SK-N-SH treated with all-trans-retinoic acid at 6 μM for 48 hours (cell line): ENCODE results near the gene SACS.
"Not testable (repeated sequence)": the region's sequence is repeated elsewhere in the genome, so short reads cannot be mapped to it uniquely, and the experiment has no call there.

Experiments
- ATAC-seq: fragments of 200-7000 bp; cut with Tn5 transposase; 3 replicates; pipeline ENCODE4 v1.9.1; 2020; ENCODE audit warnings: mild to moderate bottlenecking, moderate library complexity
- ARNTL ChIP-seq: fragments of 450-650 bp; formaldehyde crosslinking; IDR thresholded peaks from 2 replicates; pipeline ENCODE4 v1.5.0; 2020; ENCODE audit warnings: low read depth, mild to moderate bottlenecking, moderate library complexity, borderline replicate concordance
- BACH2 ChIP-seq: fragments of 250-450 bp; sonication (Bioruptor Pico); IDR thresholded peaks from 2 replicates; pipeline ENCODE4 v1.9.0; 2021; ENCODE audit warnings: mild to moderate bottlenecking, borderline replicate concordance
- CSDC2 ChIP-seq: fragments of 250-450 bp; sonication (Bioruptor Pico); IDR thresholded peaks from 2 replicates; pipeline ENCODE4 v1.5.0; 2020; ENCODE audit warnings: mild to moderate bottlenecking, moderate library complexity
- CSRNP3 ChIP-seq: fragments of 250-450 bp; sonication (Bioruptor Pico); IDR thresholded peaks from 2 replicates; pipeline ENCODE4 v1.5.1; 2021; ENCODE audit warnings: mild to moderate bottlenecking, moderate library complexity
- ESRRG ChIP-seq: fragments of 250-450 bp; sonication (Bioruptor Pico); IDR thresholded peaks from 2 replicates; pipeline ENCODE4 v1.6.1; 2021; ENCODE audit warnings: mild to moderate bottlenecking
- GLIS3 ChIP-seq: fragments of 250-450 bp; sonication (Bioruptor Pico); IDR thresholded peaks from 2 replicates; pipeline ENCODE4 v1.5.0; 2020; ENCODE audit warnings: mild to moderate bottlenecking, moderate library complexity
- ISL1 ChIP-seq: fragments of 250-450 bp; sonication (Bioruptor Pico); IDR thresholded peaks from 2 replicates; pipeline ENCODE4 v2.1.2; 2022; ENCODE audit warnings: mild to moderate bottlenecking, moderate library complexity
- POU6F1 ChIP-seq: fragments of 250-450 bp; sonication (Bioruptor Pico); IDR thresholded peaks from 2 replicates; pipeline ENCODE4 v1.8.0; 2021; ENCODE audit warnings: low read depth, mild to moderate bottlenecking, moderate library complexity, borderline replicate concordance
- PPARA ChIP-seq: fragments of 250-450 bp; sonication (Bioruptor Pico); IDR thresholded peaks from 2 replicates; pipeline ENCODE4 v1.5.0; 2020; ENCODE audit warnings: mild to moderate bottlenecking, borderline replicate concordance
- SNAI2 ChIP-seq: fragments of 250-450 bp; sonication (Bioruptor Pico); IDR thresholded peaks from 2 replicates; pipeline ENCODE4 v1.5.0; 2020; ENCODE audit warnings: mild to moderate bottlenecking, moderate library complexity
- ZC3H10 ChIP-seq: fragments of 250-450 bp; sonication (Bioruptor Pico); IDR thresholded peaks from 2 replicates; pipeline ENCODE4 v1.5.1; 2021; ENCODE audit warnings: mild to moderate bottlenecking, moderate library complexity
- ZFP30 ChIP-seq: fragments of 450-650 bp; formaldehyde crosslinking; IDR thresholded peaks from 2 replicates; pipeline ENCODE4 v1.5.0; 2022; ENCODE audit warnings: mild to moderate bottlenecking, moderate library complexity
- ZNF565 ChIP-seq: fragments of 450-650 bp; formaldehyde crosslinking; conservative IDR thresholded peaks from 2 replicates; pipeline ENCODE4 v1.5.0; 2020; ENCODE audit warnings: low read depth, mild to moderate bottlenecking, moderate library complexity
- ZNF8 ChIP-seq: fragments of 450-650 bp; formaldehyde crosslinking; IDR thresholded peaks from 2 replicates; pipeline ENCODE4 v1.5.0; 2020; ENCODE audit warnings: mild to moderate bottlenecking, moderate library complexity
- TF ChIP-seq, protein P1 (sequence below): fragments of 250-450 bp; sonication (Bioruptor Pico); IDR thresholded peaks from 2 replicates; pipeline ENCODE4 v1.5.0; 2020; ENCODE audit warnings: mild to moderate bottlenecking, moderate library complexity
- TF ChIP-seq, protein P2 (sequence below): fragments of 250-450 bp; sonication (Bioruptor Pico); IDR thresholded peaks from 2 replicates; pipeline ENCODE4 v1.8.0; 2020; ENCODE audit warnings: mild to moderate bottlenecking, moderate library complexity, borderline replicate concordance

Gene SACS

DNA sequence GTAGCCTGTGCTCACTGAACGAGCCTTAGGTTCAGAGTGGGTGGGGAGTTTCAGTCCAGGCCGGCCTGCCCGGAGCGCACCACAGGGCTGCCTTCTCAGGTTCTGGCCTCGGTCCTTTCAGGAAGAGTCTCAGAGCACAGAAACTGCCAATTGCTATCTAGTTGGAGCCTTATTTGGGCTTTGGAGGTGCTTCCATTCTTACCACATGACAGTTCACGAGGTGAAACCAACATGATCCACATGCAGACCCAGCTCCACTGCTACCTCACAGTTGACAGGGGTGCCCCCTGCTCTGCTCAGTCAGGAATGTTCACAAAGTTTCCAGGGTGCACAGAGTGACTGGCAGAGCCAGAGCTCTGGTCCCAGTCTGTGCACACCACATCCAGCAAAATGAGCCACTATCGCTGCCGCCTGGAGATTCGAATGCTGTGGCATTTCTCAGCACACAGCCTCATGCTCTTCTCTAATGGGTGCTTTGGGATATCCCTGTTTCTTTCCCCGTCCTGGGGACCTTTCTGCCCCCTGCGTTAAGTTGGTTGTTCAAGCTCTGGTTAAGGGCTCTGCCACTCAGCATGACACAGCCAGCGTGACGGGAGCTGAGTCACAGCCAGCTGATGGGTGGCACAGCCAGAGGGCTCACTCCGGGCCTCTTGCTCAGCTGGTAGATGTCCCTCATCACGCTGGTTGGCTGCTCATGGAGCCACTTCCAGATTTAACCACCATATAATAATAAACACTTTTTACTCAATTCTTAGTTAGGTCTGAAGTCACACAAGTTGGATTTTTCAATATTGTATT lies 7.5 kb upstream of the SACS start:
- TF ChIP-seq ZC3H10 (CRISPR knock-in tag) (no peak), PPARA (CRISPR knock-in tag) (no peak), CSDC2 (CRISPR knock-in tag) (no peak), ARNTL (CRISPR knock-in tag) (no peak), POU6F1 (CRISPR knock-in tag) (no peak), GLIS3 (CRISPR knock-in tag) (no peak), ZFP30 (CRISPR knock-in tag) (no peak), ESRRG (CRISPR knock-in tag) (no peak), ISL1 (CRISPR knock-in tag) (no peak)
- no peak for ATAC-seq

DNA sequence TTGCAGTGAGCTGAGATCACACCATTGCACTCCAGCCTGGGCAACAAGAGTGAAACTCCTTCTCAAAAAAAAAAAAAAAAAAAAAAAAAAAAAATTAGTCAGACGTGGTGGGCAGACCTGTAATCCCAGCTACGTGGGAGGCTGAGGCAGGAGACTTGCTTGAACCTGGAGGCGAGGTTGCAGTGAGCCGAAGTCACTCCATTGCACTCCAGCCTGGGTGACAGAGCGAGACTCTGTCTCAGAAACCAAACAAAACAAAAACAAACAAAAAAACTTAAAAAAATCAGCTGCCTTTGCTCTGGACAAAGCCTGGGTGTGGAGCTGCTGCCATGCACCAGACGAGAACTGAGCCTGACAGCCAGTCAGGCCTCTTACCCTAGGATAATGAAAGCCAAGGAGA lies 6.8 kb upstream of the SACS start:
- not testable (repeated sequence) for ATAC-seq

GRCh38 chr13:23437916-23438315 lies 4.4 kb upstream of the SACS start:
- TF ChIP-seq, protein P1, sequence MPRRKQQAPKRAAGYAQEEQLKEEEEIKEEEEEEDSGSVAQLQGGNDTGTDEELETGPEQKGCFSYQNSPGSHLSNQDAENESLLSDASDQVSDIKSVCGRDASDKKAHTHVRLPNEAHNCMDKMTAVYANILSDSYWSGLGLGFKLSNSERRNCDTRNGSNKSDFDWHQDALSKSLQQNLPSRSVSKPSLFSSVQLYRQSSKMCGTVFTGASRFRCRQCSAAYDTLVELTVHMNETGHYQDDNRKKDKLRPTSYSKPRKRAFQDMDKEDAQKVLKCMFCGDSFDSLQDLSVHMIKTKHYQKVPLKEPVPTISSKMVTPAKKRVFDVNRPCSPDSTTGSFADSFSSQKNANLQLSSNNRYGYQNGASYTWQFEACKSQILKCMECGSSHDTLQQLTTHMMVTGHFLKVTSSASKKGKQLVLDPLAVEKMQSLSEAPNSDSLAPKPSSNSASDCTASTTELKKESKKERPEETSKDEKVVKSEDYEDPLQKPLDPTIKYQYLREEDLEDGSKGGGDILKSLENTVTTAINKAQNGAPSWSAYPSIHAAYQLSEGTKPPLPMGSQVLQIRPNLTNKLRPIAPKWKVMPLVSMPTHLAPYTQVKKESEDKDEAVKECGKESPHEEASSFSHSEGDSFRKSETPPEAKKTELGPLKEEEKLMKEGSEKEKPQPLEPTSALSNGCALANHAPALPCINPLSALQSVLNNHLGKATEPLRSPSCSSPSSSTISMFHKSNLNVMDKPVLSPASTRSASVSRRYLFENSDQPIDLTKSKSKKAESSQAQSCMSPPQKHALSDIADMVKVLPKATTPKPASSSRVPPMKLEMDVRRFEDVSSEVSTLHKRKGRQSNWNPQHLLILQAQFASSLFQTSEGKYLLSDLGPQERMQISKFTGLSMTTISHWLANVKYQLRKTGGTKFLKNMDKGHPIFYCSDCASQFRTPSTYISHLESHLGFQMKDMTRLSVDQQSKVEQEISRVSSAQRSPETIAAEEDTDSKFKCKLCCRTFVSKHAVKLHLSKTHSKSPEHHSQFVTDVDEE (CRISPR knock-in tag): no peak
- TF ChIP-seq ESRRG (CRISPR knock-in tag): no peak
- TF ChIP-seq POU6F1 (CRISPR knock-in tag): no peak
- no peak for TF ChIP-seq ZC3H10 (CRISPR knock-in tag)
- no peak for TF ChIP-seq ZNF565
- no peak for TF ChIP-seq ISL1 (CRISPR knock-in tag)
- no peak for TF ChIP-seq PPARA (CRISPR knock-in tag)
- TF ChIP-seq ZNF8 (CRISPR knock-in tag): no peak
- TF ChIP-seq, protein P2, sequence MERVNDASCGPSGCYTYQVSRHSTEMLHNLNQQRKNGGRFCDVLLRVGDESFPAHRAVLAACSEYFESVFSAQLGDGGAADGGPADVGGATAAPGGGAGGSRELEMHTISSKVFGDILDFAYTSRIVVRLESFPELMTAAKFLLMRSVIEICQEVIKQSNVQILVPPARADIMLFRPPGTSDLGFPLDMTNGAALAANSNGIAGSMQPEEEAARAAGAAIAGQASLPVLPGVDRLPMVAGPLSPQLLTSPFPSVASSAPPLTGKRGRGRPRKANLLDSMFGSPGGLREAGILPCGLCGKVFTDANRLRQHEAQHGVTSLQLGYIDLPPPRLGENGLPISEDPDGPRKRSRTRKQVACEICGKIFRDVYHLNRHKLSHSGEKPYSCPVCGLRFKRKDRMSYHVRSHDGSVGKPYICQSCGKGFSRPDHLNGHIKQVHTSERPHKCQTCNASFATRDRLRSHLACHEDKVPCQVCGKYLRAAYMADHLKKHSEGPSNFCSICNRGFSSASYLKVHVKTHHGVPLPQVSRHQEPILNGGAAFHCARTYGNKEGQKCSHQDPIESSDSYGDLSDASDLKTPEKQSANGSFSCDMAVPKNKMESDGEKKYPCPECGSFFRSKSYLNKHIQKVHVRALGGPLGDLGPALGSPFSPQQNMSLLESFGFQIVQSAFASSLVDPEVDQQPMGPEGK (CRISPR knock-in tag): no peak
- no peak for TF ChIP-seq ARNTL (CRISPR knock-in tag)
- TF ChIP-seq BACH2: no peak
- no peak for ATAC-seq

DNA sequence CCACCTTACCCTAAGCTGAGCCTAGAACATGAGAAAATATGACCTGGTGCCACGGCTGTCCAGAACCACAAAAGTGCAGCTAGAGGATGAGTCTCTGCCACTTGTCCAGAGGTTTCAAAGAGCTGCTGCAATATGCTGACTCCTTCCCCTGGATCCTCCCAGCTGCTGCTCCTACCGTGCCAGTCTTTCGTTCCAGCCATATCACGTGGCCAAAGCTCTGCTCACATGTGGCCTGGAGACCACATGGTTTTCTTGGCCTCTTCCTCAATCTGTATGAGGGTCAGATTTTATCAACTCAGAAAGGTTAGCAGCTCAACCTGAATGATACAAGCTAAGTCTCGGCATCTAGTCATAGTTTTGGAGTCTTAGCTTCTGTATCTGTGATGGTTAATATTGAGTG lies 3.2 kb upstream of the SACS start:
- no peak for ATAC-seq
- no peak for TF ChIP-seq ZNF8 (CRISPR knock-in tag)
- TF ChIP-seq, protein P2 (CRISPR knock-in tag): no peak
- TF ChIP-seq BACH2: no peak
- no peak for TF ChIP-seq GLIS3 (CRISPR knock-in tag)
- TF ChIP-seq CSRNP3: no peak
- no peak for TF ChIP-seq SNAI2
